Endodermal cell (in vitro differentiated cells): ENCODE results near the gene SCRT2. TPM values are rescaled to one million over a fixed set of nuclear protein-coding genes. Genes with fewer than 3 reads are reported as not detected.

Source experiments
- DNase-seq: peaks from one replicate; pipeline ENCODE4 v3.0.0-alpha.2; 2017
- H3K27ac ChIP-seq: 2 replicates; pipeline ENCODE4 v1.5.1; 2013; ENCODE audit warnings: mild to moderate bottlenecking, low read depth, low read length, moderate library complexity
- H3K27me3 ChIP-seq: 2 replicates; pipeline ENCODE4 v1.6.1; 2013; ENCODE audit warnings: mild to moderate bottlenecking, low read length, moderate library complexity; ENCODE audit not compliant: insufficient read depth, control insufficient read depth, poor library complexity, severe bottlenecking
- H3K36me3 ChIP-seq: 2 replicates; pipeline ENCODE4 v1.7.0; 2013; ENCODE audit warnings: mild to moderate bottlenecking, low read length, moderate library complexity; ENCODE audit not compliant: control insufficient read depth, insufficient read depth
- H3K4me1 ChIP-seq: one replicate; pipeline ENCODE4 v1.7.0; 2013; ENCODE audit warnings: low read length; ENCODE audit not compliant: control insufficient read depth, insufficient read depth
- H3K4me3 ChIP-seq: 2 replicates; pipeline ENCODE4 v1.5.1; 2013; ENCODE audit warnings: mild to moderate bottlenecking, low read length, moderate library complexity
- H3K9ac ChIP-seq: 2 replicates; pipeline ENCODE4 v1.6.1; 2013; ENCODE audit warnings: mild to moderate bottlenecking, low read length, moderate library complexity; ENCODE audit not compliant: poor library complexity, severe bottlenecking; ENCODE audit errors: extremely low read depth
- H3K9me3 ChIP-seq: 2 replicates; pipeline ENCODE4 v1.6.1; 2013; ENCODE audit warnings: mild to moderate bottlenecking, low read length, moderate library complexity; ENCODE audit not compliant: control insufficient read depth
- H3K27ac Mint-ChIP-seq: 2 replicates; pipeline ENCODE4 v1.8.0; 2020; ENCODE audit warnings: mixed read lengths
- H3K27me3 Mint-ChIP-seq: 2 replicates; pipeline ENCODE4 v1.8.0; 2021; ENCODE audit warnings: mild to moderate bottlenecking, mixed read lengths; ENCODE audit not compliant: insufficient read depth
- H3K36me3 Mint-ChIP-seq: 2 replicates; pipeline ENCODE4 v1.8.0; 2020; ENCODE audit warnings: low read depth, mixed read lengths
- H3K4me1 Mint-ChIP-seq: 2 replicates; pipeline ENCODE4 v1.8.0; 2020; ENCODE audit warnings: mixed read lengths
- H3K4me3 Mint-ChIP-seq: 2 replicates; pipeline ENCODE4 v1.8.0; 2020; ENCODE audit warnings: mild to moderate bottlenecking, moderate library complexity, mixed read lengths
- H3K9me3 Mint-ChIP-seq: 2 replicates; pipeline ENCODE4 v1.8.0; 2020; ENCODE audit warnings: mild to moderate bottlenecking, mixed read lengths
- WGBS, 2 experiments: methylation state at CpG; one replicate each; pipeline versions ENCODE4 v1.1.5 to v1.1.7; 2013; ENCODE audit warnings: missing lambda C conversion rate in 2 of 2, mixed read lengths in 1 of 2; ENCODE audit not compliant: insufficient coverage in 1 of 2, insufficient read length in 1 of 2; 5-methylcytosine and 5-hydroxymethylcytosine counted together
- total RNA-seq, 2 donors: library from RNA; stranded (reverse); fragmentation: NEBNext Ultra II Directional in 1 of 2; extraction: Animal tissue kit (Norgen Biotek cat#: 25700) in 1 of 2; gene quantifications; 2 replicates in 1 of 2; 3 replicates in 1 of 2; pipeline ENCODE4 v1.2.1, GENCODE V29; 2021
- TF ChIP-seq, protein P1 (sequence below): fragments of 200-600 bp; sonication (generic); conservative IDR thresholded peaks from 2 replicates; pipeline ENCODE4 v1.5.0; 2021; ENCODE audit warnings: antibody characterized with exemption, mild to moderate bottlenecking

SCRT2 gene
- total RNA-seq, 2 donors from 2014 or later = not detected

DNA sequence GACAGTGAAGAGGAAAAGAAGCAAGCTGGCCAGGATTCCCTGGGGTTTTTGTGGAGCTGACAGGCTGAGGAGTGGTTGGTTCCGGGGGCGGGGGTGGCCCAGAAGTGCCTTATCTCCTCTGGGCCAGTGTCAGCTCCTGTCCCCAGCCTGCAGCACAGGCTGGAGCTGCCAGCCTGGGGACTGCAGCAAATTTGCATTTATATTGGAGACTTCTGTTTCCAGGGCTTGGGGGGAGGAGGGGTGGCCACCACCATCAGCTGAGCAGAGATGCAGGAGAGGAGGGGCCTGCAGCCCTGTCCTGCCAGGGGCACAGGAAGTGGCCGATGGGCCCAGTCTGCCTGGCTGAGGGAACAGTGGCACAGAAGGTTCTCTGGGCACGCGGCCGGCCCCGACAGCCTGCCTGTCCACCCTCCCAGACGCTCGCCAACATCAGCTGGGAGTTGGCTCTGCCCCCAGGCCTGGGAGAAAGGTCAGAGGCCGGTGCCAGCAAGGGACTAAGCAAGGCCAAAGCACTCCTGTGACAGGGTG is 24.3 kb upstream of the SCRT2 start:
- no peaks in the 10 kb centered on the region for H3K9me3 Mint-ChIP-seq
- no peaks in the 10 kb centered on the region for H3K27me3 Mint-ChIP-seq
- H3K27me3 ChIP-seq = no peaks in the 10 kb centered on the region
- H3K9ac ChIP-seq = no peak overlapping the region
- H3K36me3 ChIP-seq = no peaks in the 10 kb centered on the region
- H3K4me3 ChIP-seq = no peak overlapping the region
- no peaks in the 10 kb centered on the region for H3K9me3 ChIP-seq
- H3K4me1 Mint-ChIP-seq = peaks cover 7% of the 10 kb centered on the region
- DNase-seq = peak; percentile 71
- H3K27ac Mint-ChIP-seq = no peak overlapping the region
- no peak overlapping the region for H3K4me3 Mint-ChIP-seq
- TF ChIP-seq, protein P1, sequence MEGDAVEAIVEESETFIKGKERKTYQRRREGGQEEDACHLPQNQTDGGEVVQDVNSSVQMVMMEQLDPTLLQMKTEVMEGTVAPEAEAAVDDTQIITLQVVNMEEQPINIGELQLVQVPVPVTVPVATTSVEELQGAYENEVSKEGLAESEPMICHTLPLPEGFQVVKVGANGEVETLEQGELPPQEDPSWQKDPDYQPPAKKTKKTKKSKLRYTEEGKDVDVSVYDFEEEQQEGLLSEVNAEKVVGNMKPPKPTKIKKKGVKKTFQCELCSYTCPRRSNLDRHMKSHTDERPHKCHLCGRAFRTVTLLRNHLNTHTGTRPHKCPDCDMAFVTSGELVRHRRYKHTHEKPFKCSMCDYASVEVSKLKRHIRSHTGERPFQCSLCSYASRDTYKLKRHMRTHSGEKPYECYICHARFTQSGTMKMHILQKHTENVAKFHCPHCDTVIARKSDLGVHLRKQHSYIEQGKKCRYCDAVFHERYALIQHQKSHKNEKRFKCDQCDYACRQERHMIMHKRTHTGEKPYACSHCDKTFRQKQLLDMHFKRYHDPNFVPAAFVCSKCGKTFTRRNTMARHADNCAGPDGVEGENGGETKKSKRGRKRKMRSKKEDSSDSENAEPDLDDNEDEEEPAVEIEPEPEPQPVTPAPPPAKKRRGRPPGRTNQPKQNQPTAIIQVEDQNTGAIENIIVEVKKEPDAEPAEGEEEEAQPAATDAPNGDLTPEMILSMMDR = no peak
- peak overlapping the region; percentile 49 for H3K27ac ChIP-seq
- WGBS, 2 experiments = 60 to 77% methylated on average over 7 to 10 of the region's 10 CpGs
- H3K4me1 ChIP-seq = peaks cover 3% of the 10 kb centered on the region
- H3K36me3 Mint-ChIP-seq = no peaks in the 10 kb centered on the region

DNA sequence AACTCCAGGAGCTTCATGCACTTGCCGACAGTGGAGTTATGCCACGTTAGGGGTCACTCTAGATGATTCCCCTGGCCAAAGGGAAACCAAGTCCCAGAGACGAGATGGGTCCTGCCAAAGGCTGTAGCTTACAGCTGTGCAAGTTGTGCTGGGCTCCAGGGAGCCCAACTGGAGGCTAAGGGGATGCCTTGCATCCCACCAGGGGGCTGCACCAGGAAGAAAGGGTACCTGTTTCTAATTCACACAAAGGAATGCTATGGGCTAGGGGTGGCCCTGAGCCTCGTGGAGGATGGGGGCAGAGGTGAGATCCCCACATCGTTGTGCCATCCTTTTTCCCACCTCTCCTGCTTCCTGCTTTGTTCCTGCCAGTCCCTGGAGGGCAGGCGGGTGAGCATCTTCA is 23.7 kb upstream of the SCRT2 start:
- Mint-ChIP-seq H3K27ac (no peak overlapping the region), H3K9me3 (no peaks in the 10 kb centered on the region), H3K4me3 (no peak overlapping the region), H3K36me3 (no peaks in the 10 kb centered on the region), H3K27me3 (no peaks in the 10 kb centered on the region), H3K4me1 (peaks cover 7% of the 10 kb centered on the region)
- Histone ChIP-seq H3K27me3 (no peaks in the 10 kb centered on the region), H3K9ac (no peak overlapping the region), H3K36me3 (no peaks in the 10 kb centered on the region), H3K9me3 (no peaks in the 10 kb centered on the region), H3K4me1 (peaks cover 3% of the 10 kb centered on the region), H3K4me3 (no peak overlapping the region), H3K27ac (peak overlapping the region; percentile 32)
- TF ChIP-seq, protein P1 = no peak
- no peak for DNase-seq
- WGBS, 2 experiments = 70 to 71% methylated on average over 4 to 6 of the region's 6 CpGs

DNA sequence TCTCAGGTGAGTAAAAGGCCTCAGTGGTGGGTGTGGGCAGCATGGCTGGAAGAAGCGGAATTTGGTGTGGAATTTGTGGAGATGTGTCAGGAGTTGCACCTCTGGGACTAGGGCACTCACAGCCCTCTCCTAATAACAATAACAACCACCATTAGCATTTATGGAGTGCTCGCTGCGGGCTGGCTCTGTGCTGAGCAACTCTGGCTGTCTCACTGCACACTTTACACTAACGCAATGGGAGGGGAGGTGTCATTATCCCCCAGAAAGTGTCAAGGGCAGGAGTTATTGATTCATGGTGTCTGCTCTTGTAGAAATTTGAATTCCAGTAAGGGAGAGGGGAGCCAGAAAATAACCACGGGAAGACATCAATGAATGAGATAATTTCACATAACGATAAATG is 22.7 kb upstream of the SCRT2 start:
- H3K36me3 ChIP-seq = no peaks in the 10 kb centered on the region
- TF ChIP-seq, protein P1 = no peak
- Mint-ChIP-seq H3K27ac (no peak overlapping the region), H3K9me3 (no peaks in the 10 kb centered on the region), H3K4me1 (peaks cover 7% of the 10 kb centered on the region), H3K27me3 (peaks cover 2% of the 10 kb centered on the region), H3K4me3 (no peak overlapping the region), H3K36me3 (no peaks in the 10 kb centered on the region)
- WGBS, 2 experiments = 95% methylated on average over 2 to 5 of the region's 6 CpGs
- H3K9me3 ChIP-seq = no peaks in the 10 kb centered on the region
- H3K27ac ChIP-seq = no peak overlapping the region
- H3K4me1 ChIP-seq = peaks cover 3% of the 10 kb centered on the region
- DNase-seq = no peak
- no peak overlapping the region for H3K4me3 ChIP-seq
- no peaks in the 10 kb centered on the region for H3K27me3 ChIP-seq
- no peak overlapping the region for H3K9ac ChIP-seq
